Body of pancreas (tissue), 4 donors: ENCODE data around the gene SERTAD1.

Source experiments
- CTCF ChIP-seq, 7 experiments: fragments of 450-650 bp in 4 of 7; fragments of 200-600 bp in 3 of 7; sonication (generic) in 3 of 7; IDR thresholded peaks; one replicate each; pipeline ENCODE4 v1.5.1; 2016 to 2019; ENCODE audit warnings: antibody characterized with exemption in 7 of 7
- POLR2A ChIP-seq, 3 donors: fragments of 450-650 bp; IDR thresholded peaks; one replicate each; pipeline ENCODE4 v1.6.1; 2016; ENCODE audit warnings: antibody characterized with exemption in 3 of 3, mild to moderate bottlenecking in 2 of 3

- TF ChIP-seq CTCF (IDR thresholded peaks at IDR 0.05) (no peak), POLR2A (IDR thresholded peaks at IDR 0.05) (no peak)
These were observed 11.0 kb downstream of the SERTAD1 start for GRCh38 chr19:40414542-40415535.
